H1 (cell line): ENCODE measurements around the gene APBB1.

Experiments used
- ATF2 ChIP-seq: IDR thresholded peaks from 2 replicates; pipeline ENCODE4 v1.6.1; 2012; ENCODE audit warnings: low read length, inconsistent platforms
- ATF3 ChIP-seq: IDR thresholded peaks from 2 replicates; pipeline ENCODE4 v1.6.1; 2011; ENCODE audit warnings: low read depth, mild to moderate bottlenecking, low read length; ENCODE audit not compliant: insufficient read depth
- CHD1 ChIP-seq: IDR thresholded peaks from 2 replicates; pipeline ENCODE4 v1.6.1; 2012; ENCODE audit warnings: low read depth, low read length, improper control_type of control experiment
- CHD2 ChIP-seq: IDR thresholded peaks from 2 replicates; pipeline ENCODE4 v1.6.1; 2012; ENCODE audit warnings: low read length, improper control_type of control experiment
- CTCF ChIP-seq, 3 experiments: IDR thresholded peaks; 1 replicate in 2 of 3; 2 replicates in 1 of 3; pipeline versions ENCODE4 v1.5.1 to v1.6.1; 2011; ENCODE audit warnings: low read length in 3 of 3, mild to moderate bottlenecking in 3 of 3, inconsistent platforms in 2 of 3, low read depth in 1 of 3, moderate library complexity in 1 of 3; ENCODE audit not compliant: insufficient read depth in 1 of 3; ENCODE audit errors: control extremely low read depth in 1 of 3
- EGR1 ChIP-seq: IDR thresholded peaks from 2 replicates; pipeline ENCODE4 v1.6.1; 2011; ENCODE audit warnings: low read depth, low read length, borderline replicate concordance
- EP300 ChIP-seq, 2 experiments: IDR thresholded peaks; 1 replicate in 1 of 2; 2 replicates in 1 of 2; pipeline ENCODE4 v1.6.1; 2011 to 2012; ENCODE audit warnings: low read depth in 2 of 2, low read length in 2 of 2, mild to moderate bottlenecking in 2 of 2, borderline replicate concordance in 1 of 2, inconsistent platforms in 1 of 2, moderate library complexity in 1 of 2
- POLR2A ChIP-seq, 2 experiments: IDR thresholded peaks; 1 replicate in 1 of 2; 2 replicates in 1 of 2; pipeline ENCODE4 v1.6.1; 2011; ENCODE audit warnings: low read depth in 2 of 2, low read length in 2 of 2, mild to moderate bottlenecking in 2 of 2; ENCODE audit errors: control extremely low read depth in 1 of 2
- POLR2AphosphoS5 ChIP-seq: IDR thresholded peaks from 2 replicates; pipeline ENCODE4 v1.6.1; 2011; ENCODE audit warnings: low read depth, low read length
- SP1 ChIP-seq: IDR thresholded peaks from 2 replicates; pipeline ENCODE4 v1.6.1; 2011; ENCODE audit warnings: low read depth, low read length
- USF2 ChIP-seq: IDR thresholded peaks from 2 replicates; pipeline ENCODE4 v1.6.1; 2011; ENCODE audit warnings: low read length, improper control_type of control experiment

- TF ChIP-seq USF2 (no peak), ATF3 (no peak), CHD2 (no peak), CTCF (IDR thresholded peaks at IDR 0.05; ENCODE audit: control extremely low read depth in 1 of 3, insufficient read depth in 1 of 3, low read depth in 1 of 3, low read length in 3 of 3) (no peak), POLR2AphosphoS5 (no peak), EGR1 (no peak), ATF2 (no peak), EP300 (IDR thresholded peaks at IDR 0.05; ENCODE audit: borderline replicate concordance in 1 of 2, low read depth in 2 of 2, low read length in 2 of 2) (no peak), SP1 (no peak), CHD1 (no peak), POLR2A (IDR thresholded peaks at IDR 0.05; ENCODE audit: control extremely low read depth in 1 of 2, low read depth in 2 of 2, low read length in 2 of 2) (no peak)
These were observed 4.0 kb downstream of the APBB1 start for GRCh38 chr11:6414874-6415328.
